GM12878 (cell line): ENCODE results near the gene HIRA. TPM values are rescaled to one million over a fixed set of nuclear protein-coding genes. Genes with fewer than 3 reads are reported as not detected.

Experiments used
- BCL11A ChIP-seq: IDR thresholded peaks from 2 replicates; pipeline ENCODE4 v1.6.1; 2011; ENCODE audit warnings: low read depth, low read length
- EGR1 ChIP-seq, 2 experiments: IDR thresholded peaks; 1 replicate in 1 of 2; 2 replicates in 1 of 2; pipeline ENCODE4 v1.6.1; 2011 to 2012; ENCODE audit warnings: low read depth in 2 of 2, low read length in 2 of 2, borderline replicate concordance in 1 of 2, mild to moderate bottlenecking in 1 of 2, moderate library complexity in 1 of 2
- FOS ChIP-seq: IDR thresholded peaks from 3 replicates; pipeline ENCODE4 v1.6.1; 2011; ENCODE audit warnings: borderline replicate concordance; ENCODE audit not compliant: insufficient read length; ENCODE audit errors: extremely low read depth
- MTA3 ChIP-seq: IDR thresholded peaks from 2 replicates; pipeline ENCODE4 v1.6.1; 2012; ENCODE audit warnings: low read length, inconsistent platforms, borderline replicate concordance
- NBN ChIP-seq: fragments of 450-650 bp; IDR thresholded peaks from 2 replicates; pipeline ENCODE4 v1.6.1; 2016
- NFIC ChIP-seq: IDR thresholded peaks from 2 replicates; pipeline ENCODE4 v1.6.1; 2012; ENCODE audit warnings: low read depth, mild to moderate bottlenecking, inconsistent platforms, low read length, moderate library complexity
- SIX5 ChIP-seq: IDR thresholded peaks from 2 replicates; pipeline ENCODE4 v1.6.1; 2011; ENCODE audit warnings: mild to moderate bottlenecking, low read depth, low read length, moderate library complexity; ENCODE audit not compliant: severe bottlenecking
- TCF3 ChIP-seq: IDR thresholded peaks from 2 replicates; pipeline ENCODE4 v1.6.1; 2012; ENCODE audit warnings: low read depth, mild to moderate bottlenecking, low read length, borderline replicate concordance; ENCODE audit not compliant: insufficient read depth
- WRNIP1 ChIP-seq: IDR thresholded peaks from 2 replicates; pipeline ENCODE4 v1.6.1; 2011; ENCODE audit warnings: low read depth, low read length, improper control_type of control experiment, borderline replicate concordance
- YBX1 ChIP-seq: fragments of 450-650 bp; IDR thresholded peaks from 2 replicates; pipeline ENCODE4 v1.6.1; 2016; ENCODE audit warnings: antibody characterized with exemption
- ZBTB33 ChIP-seq: fragments of 450-650 bp; IDR thresholded peaks from 2 replicates; pipeline ENCODE4 v1.6.1; 2017; ENCODE audit warnings: mild to moderate bottlenecking
- polyA plus RNA-seq, 11 experiments: library from polyadenylated mRNA; depleted of rRNA in 4 of 11; unstranded in 6 of 11; stranded (reverse) in 5 of 11; fragments of >200 nt; fragmentation: Nextera tagmentation in 4 of 11; fragmentation: Illumina TruSeq in 1 of 11; extraction: Ambion mirVana in 4 of 11; extraction: Trizol in 1 of 11; gene quantifications; 1 replicate in 1 of 11; 2 replicates in 10 of 11; pipeline versions ENCODE4 v1.2.1 to v1.2.3, GENCODE V29; 2011 to 2016; ENCODE audit warnings: inconsistent platforms in 2 of 11, missing spikeins in 2 of 11, low read depth in 1 of 11
- total RNA-seq, 4 experiments: library from RNA; depleted of rRNA in 3 of 4; stranded (reverse); fragments of >200 nt in 3 of 4; fragmentation: Illumina TruSeq in 1 of 4; extraction: Trizol in 1 of 4; gene quantifications; 2 replicates each; pipeline versions ENCODE4 v1.2.1 to v1.2.3, GENCODE V29; 2013 to 2021
- TF ChIP-seq, protein P1 (sequence below): fragments of 450-650 bp; formaldehyde crosslinking; IDR thresholded peaks from 2 replicates; pipeline ENCODE4 v1.4.0; 2020; ENCODE audit warnings: mild to moderate bottlenecking, moderate library complexity
- TF ChIP-seq, protein P2 (sequence below): fragments of 450-650 bp; IDR thresholded peaks from 2 replicates; pipeline ENCODE4 v1.6.1; 2018; ENCODE audit warnings: mild to moderate bottlenecking, low read depth, moderate library complexity; ENCODE audit not compliant: partially characterized antibody

Gene HIRA
- total and polyA plus RNA-seq, 10 of the 15 experiments (the other 5 are each of a cell fraction or from before 2014, with no cell fraction given): 0.34 to 32.7 (median 14.5) TPM

DNA sequence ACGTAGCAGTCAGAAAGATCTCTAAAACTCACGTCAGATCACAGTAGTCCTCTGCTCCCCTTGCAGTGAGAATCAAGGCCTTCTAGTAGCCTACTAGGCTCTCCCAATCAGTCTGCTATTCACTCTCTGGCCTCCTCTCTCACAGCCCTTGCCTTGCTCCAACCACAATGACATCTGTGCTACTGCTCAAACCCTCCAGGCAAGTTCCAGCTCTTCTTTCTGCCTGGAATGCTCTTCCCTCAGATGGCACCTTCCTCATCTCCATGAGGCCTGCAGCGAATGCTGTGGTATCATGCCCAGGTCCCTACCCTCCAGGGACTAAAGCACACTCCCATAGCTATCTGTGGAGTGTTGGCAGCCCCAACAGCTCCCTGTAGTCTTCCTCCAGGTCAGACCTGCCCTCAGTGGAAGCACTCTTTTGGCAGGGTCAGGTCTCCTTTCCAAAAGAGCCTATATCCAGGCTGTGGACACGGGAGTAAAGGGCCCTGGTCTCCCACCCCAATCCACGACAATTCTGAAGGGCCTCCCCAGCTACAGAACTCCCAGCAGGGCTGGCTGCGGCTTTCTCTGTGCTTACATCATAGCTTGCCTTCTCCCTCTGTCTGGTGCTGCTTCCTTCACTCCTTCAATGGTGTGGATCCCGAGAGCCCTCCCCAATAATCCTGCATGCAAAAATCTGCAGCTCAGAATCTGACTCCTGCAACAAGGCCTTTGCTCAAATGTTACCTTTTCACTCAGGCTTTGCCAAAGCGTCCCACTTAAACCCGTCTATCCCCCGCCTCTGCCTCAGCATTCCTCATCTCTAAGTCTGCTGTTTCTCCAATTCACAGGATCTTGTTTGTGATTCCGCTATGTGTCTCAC, 8.9 kb downstream of the HIRA start (continued):
- TF ChIP-seq, protein P1, sequence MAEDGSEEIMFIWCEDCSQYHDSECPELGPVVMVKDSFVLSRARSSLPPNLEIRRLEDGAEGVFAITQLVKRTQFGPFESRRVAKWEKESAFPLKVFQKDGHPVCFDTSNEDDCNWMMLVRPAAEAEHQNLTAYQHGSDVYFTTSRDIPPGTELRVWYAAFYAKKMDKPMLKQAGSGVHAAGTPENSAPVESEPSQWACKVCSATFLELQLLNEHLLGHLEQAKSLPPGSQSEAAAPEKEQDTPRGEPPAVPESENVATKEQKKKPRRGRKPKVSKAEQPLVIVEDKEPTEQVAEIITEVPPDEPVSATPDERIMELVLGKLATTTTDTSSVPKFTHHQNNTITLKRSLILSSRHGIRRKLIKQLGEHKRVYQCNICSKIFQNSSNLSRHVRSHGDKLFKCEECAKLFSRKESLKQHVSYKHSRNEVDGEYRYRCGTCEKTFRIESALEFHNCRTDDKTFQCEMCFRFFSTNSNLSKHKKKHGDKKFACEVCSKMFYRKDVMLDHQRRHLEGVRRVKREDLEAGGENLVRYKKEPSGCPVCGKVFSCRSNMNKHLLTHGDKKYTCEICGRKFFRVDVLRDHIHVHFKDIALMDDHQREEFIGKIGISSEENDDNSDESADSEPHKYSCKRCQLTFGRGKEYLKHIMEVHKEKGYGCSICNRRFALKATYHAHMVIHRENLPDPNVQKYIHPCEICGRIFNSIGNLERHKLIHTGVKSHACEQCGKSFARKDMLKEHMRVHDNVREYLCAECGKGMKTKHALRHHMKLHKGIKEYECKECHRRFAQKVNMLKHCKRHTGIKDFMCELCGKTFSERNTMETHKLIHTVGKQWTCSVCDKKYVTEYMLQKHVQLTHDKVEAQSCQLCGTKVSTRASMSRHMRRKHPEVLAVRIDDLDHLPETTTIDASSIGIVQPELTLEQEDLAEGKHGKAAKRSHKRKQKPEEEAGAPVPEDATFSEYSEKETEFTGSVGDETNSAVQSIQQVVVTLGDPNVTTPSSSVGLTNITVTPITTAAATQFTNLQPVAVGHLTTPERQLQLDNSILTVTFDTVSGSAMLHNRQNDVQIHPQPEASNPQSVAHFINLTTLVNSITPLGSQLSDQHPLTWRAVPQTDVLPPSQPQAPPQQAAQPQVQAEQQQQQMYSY: no peak
- TF ChIP-seq WRNIP1 (no peak), YBX1 (no peak), NBN (no peak), SIX5 (no peak), NFIC (no peak), EGR1 (IDR thresholded peaks at IDR 0.05; ENCODE audit: borderline replicate concordance in 1 of 2, low read depth in 2 of 2, low read length in 2 of 2) (no peak), ZBTB33 (no peak), TCF3 (no peak), BCL11A (no peak), MTA3 (no peak), FOS (no peak)
- TF ChIP-seq, protein P2, sequence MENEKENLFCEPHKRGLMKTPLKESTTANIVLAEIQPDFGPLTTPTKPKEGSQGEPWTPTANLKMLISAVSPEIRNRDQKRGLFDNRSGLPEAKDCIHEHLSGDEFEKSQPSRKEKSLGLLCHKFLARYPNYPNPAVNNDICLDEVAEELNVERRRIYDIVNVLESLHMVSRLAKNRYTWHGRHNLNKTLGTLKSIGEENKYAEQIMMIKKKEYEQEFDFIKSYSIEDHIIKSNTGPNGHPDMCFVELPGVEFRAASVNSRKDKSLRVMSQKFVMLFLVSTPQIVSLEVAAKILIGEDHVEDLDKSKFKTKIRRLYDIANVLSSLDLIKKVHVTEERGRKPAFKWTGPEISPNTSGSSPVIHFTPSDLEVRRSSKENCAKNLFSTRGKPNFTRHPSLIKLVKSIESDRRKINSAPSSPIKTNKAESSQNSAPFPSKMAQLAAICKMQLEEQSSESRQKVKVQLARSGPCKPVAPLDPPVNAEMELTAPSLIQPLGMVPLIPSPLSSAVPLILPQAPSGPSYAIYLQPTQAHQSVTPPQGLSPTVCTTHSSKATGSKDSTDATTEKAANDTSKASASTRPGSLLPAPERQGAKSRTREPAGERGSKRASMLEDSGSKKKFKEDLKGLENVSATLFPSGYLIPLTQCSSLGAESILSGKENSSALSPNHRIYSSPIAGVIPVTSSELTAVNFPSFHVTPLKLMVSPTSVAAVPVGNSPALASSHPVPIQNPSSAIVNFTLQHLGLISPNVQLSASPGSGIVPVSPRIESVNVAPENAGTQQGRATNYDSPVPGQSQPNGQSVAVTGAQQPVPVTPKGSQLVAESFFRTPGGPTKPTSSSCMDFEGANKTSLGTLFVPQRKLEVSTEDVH: no peak
